ENCODE results near the gene LRRTM4. TPM values are rescaled to one million over a fixed set of nuclear protein-coding genes. Genes with fewer than 3 reads are reported as not detected.

Gene LRRTM4
- total RNA-seq, 1 experiment from 2014 or later = 0.23 TPM

- H3K27me3 ChIP-seq (ENCODE audit: control insufficient read depth, insufficient read depth, low read length) = no peaks in the 10 kb centered on the region
- no peaks in the 10 kb centered on the region for H3K36me3 ChIP-seq (ENCODE audit: control insufficient read depth, insufficient read depth, low read length)
- TF ChIP-seq POLR2AphosphoS5 (IDR thresholded peaks at IDR 0.05; ENCODE audit: low read depth, low read length) (no peak), SIN3A (IDR thresholded peaks at IDR 0.05; ENCODE audit: borderline replicate concordance, insufficient read depth, low read depth, low read length) (no peak), REST (IDR thresholded peaks at IDR 0.05; ENCODE audit: insufficient read depth in 1 of 2, low read depth in 2 of 2, low read length in 1 of 2) (no peak), TCF7L2 (IDR thresholded peaks at IDR 0.05; ENCODE audit: low read depth, low read length) (no peak), CTCF (IDR thresholded peaks at IDR 0.05) (no peak)
- no peak for DNase-seq (ENCODE audit: low read depth, low spot score)
- POLR2A ChIA-PET = no interaction called here
- CTCF ChIA-PET = no interaction called here
- H3K9me3 ChIP-seq (ENCODE audit: control insufficient read depth, insufficient read depth, low read depth, low read length) = no peaks in the 10 kb centered on the region
- no peak overlapping the region for H3K4me3 ChIP-seq (ENCODE audit: low read depth in 2 of 2, low read length in 2 of 2)
- in situ Hi-C loops (cut with HindIII; ENCODE audit: low pct_unique_long_range_greater_than_20kb, low sequenced_read_pairs) (no loop called here), intact Hi-C loops (cut with micrococcal nuclease; ENCODE audit: unreplicated experiment) (no loop called here)
- H3K27ac ChIP-seq (ENCODE audit: low read length) = no peak overlapping the region
- BruUV-seq (replicated peaks) = no TSS peak
- ATAC-seq = no peak
- no peaks in the 10 kb centered on the region for H3K4me1 ChIP-seq (ENCODE audit: control insufficient read depth, insufficient read depth, low read length)
Observed at GRCh38 chr2:77443076-77443475, 79.1 kb downstream of the LRRTM4 start.

- no peaks in the 10 kb centered on the region for H3K36me3 ChIP-seq (ENCODE audit: control insufficient read depth, insufficient read depth, low read length)
- DNase-seq (ENCODE audit: low read depth, low spot score) (no peak), ATAC-seq (no peak)
- in situ Hi-C loops (cut with HindIII; ENCODE audit: low pct_unique_long_range_greater_than_20kb, low sequenced_read_pairs) = no loop called here
- intact Hi-C loops (cut with micrococcal nuclease; ENCODE audit: unreplicated experiment) = no loop called here
- no TSS peak for BruUV-seq (replicated peaks)
- CTCF ChIA-PET = no interaction called here
- POLR2A ChIA-PET = no interaction called here
- no peak overlapping the region for H3K4me3 ChIP-seq (ENCODE audit: low read depth in 2 of 2, low read length in 2 of 2)
- TF ChIP-seq SIN3A (IDR thresholded peaks at IDR 0.05; ENCODE audit: borderline replicate concordance, insufficient read depth, low read depth, low read length) (no peak), CTCF (IDR thresholded peaks at IDR 0.05) (peak; percentile 19; the same call in 1 of the 2 replicates), REST (IDR thresholded peaks at IDR 0.05; ENCODE audit: insufficient read depth in 1 of 2, low read depth in 2 of 2, low read length in 1 of 2) (no peak), TCF7L2 (IDR thresholded peaks at IDR 0.05; ENCODE audit: low read depth, low read length) (no peak), POLR2AphosphoS5 (IDR thresholded peaks at IDR 0.05; ENCODE audit: low read depth, low read length) (no peak)
- no peaks in the 10 kb centered on the region for H3K27me3 ChIP-seq (ENCODE audit: control insufficient read depth, insufficient read depth, low read length)
- no peak overlapping the region for H3K27ac ChIP-seq (ENCODE audit: low read length)
- H3K9me3 ChIP-seq (ENCODE audit: control insufficient read depth, insufficient read depth, low read depth, low read length) = no peaks in the 10 kb centered on the region
- H3K4me1 ChIP-seq (ENCODE audit: control insufficient read depth, insufficient read depth, low read length) = no peaks in the 10 kb centered on the region
Observed at GRCh38 chr2:77434880-77435279, 87.3 kb downstream of the LRRTM4 start.
